Hepatic stellate cell (primary cell): ENCODE measurements around the gene RNF125.
"Not testable (repeated sequence)": the region's sequence is repeated elsewhere in the genome, so short reads cannot be mapped to it uniquely, and the experiment has no call there.

Source experiments
- DNase-seq: peaks from one replicate; pipeline ENCODE4 v3.0.0; 2011; ENCODE audit warnings: low spot score

Gene RNF125

GRCh38 chr18:32018331-32019250, at the start of gene RNF125:
TSS of gene RNF125 (plus strand) at chr18:32018825. CDS start at chr18:32018864, 39 bp downstream.
- peak; percentile 61 for DNase-seq

GRCh38 chr18:31970617-31971016, 48.0 kb upstream of the RNF125 start:
- DNase-seq = no peak

- no peak for DNase-seq
Measured at GRCh38 chr18:31973929-31974546, 44.6 kb upstream of the RNF125 start.

GRCh38 chr18:31976242-31976641, 42.4 kb upstream of the RNF125 start:
- DNase-seq = no peak

GRCh38 chr18:31977270-31977872, 41.3 kb upstream of the RNF125 start:
- peak; percentile 27 for DNase-seq

- DNase-seq = no peak
Measured at GRCh38 chr18:31978616-31979015, 40.0 kb upstream of the RNF125 start.

- no peak for DNase-seq
Measured at GRCh38 chr18:31979714-31980113, 38.9 kb upstream of the RNF125 start.

- no peak for DNase-seq
Measured at GRCh38 chr18:31980863-31981262, 37.8 kb upstream of the RNF125 start.

- DNase-seq = no peak
Measured at GRCh38 chr18:31983020-31983419, 35.6 kb upstream of the RNF125 start.

GRCh38 chr18:31983976-31984375, 34.6 kb upstream of the RNF125 start:
- DNase-seq = no peak

GRCh38 chr18:31990823-31991222, 27.8 kb upstream of the RNF125 start:
- DNase-seq = no peak

- no peak for DNase-seq
Measured at GRCh38 chr18:31996007-31996406, 22.6 kb upstream of the RNF125 start.

GRCh38 chr18:31998880-31999412, 19.7 kb upstream of the RNF125 start:
- DNase-seq = no peak

GRCh38 chr18:32001141-32001540, 17.5 kb upstream of the RNF125 start:
- not testable (repeated sequence) for DNase-seq

- not testable (repeated sequence) for DNase-seq
Measured at GRCh38 chr18:32003822-32004221, 14.8 kb upstream of the RNF125 start.

GRCh38 chr18:32010124-32010721, 8.4 kb upstream of the RNF125 start:
- no peak for DNase-seq

GRCh38 chr18:32011193-32011592, 7.4 kb upstream of the RNF125 start:
- no peak for DNase-seq

GRCh38 chr18:32019251-32019948, 775 bp downstream of the RNF125 start:
- peak; percentile 18 for DNase-seq

GRCh38 chr18:32019949-32020625, 1.5 kb downstream of the RNF125 start:
- DNase-seq = not testable (repeated sequence)

- DNase-seq = no peak
Measured at GRCh38 chr18:32021756-32022564, 3.3 kb downstream of the RNF125 start.
